A673 (cell line): ENCODE data around the gene CARD19. TPM values are rescaled to one million over a fixed set of nuclear protein-coding genes. Genes with fewer than 3 reads are reported as not detected.

Experiments
- total RNA-seq: library from RNA; stranded (reverse); gene quantifications from 2 replicates; pipeline ENCODE4 v1.2.3, GENCODE V29; 2021

CARD19 gene
- total RNA-seq, 1 experiment from 2014 or later: 12.2 TPM

Other genes with a start within 250 kb of the CARD19 start
- gene ZNF484, start 218.2 kb upstream of the CARD19 start, total RNA-seq: 10.9 and 12.7 TPM in 2 replicates
- 0.09 and 0.17 TPM in 2 replicates for gene FGD3, start 148.7 kb upstream of the CARD19 start, total RNA-seq
- gene SUSD3, start 37.5 kb upstream of the CARD19 start, total RNA-seq: not detected in 2 replicates
- gene NINJ1, start 38.0 kb downstream of the CARD19 start, total RNA-seq: 9.2 and 13.7 TPM in 2 replicates
- gene WNK2, start 87.9 kb downstream of the CARD19 start, total RNA-seq: 9.6 and 11.8 TPM in 2 replicates